Measurements from ENCODE around the gene POU2AF3.

Gene POU2AF3

DNA sequence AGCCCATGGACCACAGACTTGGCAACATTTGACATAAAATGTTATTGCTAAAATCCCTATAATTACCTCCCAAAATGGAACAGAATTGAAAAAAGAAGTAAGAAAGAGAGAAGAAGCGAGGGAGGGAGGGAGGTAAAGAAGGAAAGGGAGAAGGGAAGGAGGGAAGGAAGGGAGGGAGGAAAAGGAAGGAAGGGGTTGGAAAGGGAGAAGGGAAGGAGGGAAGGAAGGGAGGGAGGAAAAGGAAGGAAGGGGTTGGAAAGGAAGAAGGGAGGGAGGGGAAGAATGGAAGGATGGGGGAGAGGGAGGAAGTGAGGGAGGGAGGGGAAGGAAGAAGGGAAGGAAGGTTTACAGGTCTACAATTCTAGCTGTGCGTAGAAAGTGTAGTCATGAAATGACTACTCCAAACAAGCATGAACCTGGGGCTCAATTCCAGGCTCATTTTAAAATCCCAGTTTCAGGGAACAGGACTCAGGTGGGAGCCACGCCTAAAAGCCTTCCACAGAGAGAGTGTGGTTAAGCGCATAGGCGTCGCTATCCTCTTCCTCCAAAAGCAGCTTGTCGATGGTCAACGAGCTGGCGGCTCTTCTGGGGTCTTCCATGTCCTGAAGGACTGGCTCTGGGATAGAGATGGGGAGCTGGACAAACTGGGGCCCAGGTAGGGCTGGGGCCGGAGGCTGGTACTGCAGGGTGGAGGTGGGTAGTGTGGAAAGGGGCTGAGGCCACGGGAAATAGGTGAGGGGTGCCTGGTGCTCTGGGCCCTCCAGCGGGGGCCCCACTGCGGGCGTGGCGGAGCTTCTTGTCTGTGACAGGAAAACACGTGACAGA, 55.6 kb downstream of the POU2AF3 start:
- no peak for DNase-seq

DNA sequence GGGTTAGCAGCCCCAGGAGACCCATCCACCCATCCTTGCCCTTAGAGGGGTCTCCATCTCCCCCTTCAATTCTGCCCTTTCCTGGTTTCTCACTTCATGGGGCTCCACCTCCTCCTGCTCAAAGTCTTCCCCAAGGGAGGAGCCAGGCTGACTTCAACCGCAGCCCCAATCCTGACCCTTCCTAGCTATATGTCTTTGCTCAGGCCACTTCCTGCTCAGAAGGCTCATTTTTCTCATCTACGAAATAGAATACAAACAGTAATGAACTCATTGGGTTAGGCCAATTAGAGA, 56.2 kb downstream of the POU2AF3 start:
- no peak for DNase-seq

DNA sequence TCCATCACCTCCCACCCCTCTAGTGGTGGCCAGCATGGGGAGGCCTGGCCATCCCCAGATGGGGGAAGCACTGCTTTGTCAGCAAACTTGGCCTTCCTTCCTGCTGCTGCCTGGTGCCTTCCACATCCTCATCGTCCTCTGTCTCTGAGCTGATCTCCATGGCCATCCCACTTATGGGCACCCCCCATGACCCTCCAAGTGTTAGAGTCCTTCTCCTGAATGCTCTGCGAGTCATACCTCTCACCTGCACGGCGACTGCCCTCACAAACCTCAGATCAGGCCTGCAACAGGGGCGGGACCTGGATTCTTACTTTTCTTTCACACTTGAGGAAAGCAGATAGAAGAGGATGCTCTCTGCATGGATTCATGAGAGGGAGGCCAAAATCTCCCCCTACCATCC, 56.8 kb downstream of the POU2AF3 start:
- DNase-seq: no peak

DNA sequence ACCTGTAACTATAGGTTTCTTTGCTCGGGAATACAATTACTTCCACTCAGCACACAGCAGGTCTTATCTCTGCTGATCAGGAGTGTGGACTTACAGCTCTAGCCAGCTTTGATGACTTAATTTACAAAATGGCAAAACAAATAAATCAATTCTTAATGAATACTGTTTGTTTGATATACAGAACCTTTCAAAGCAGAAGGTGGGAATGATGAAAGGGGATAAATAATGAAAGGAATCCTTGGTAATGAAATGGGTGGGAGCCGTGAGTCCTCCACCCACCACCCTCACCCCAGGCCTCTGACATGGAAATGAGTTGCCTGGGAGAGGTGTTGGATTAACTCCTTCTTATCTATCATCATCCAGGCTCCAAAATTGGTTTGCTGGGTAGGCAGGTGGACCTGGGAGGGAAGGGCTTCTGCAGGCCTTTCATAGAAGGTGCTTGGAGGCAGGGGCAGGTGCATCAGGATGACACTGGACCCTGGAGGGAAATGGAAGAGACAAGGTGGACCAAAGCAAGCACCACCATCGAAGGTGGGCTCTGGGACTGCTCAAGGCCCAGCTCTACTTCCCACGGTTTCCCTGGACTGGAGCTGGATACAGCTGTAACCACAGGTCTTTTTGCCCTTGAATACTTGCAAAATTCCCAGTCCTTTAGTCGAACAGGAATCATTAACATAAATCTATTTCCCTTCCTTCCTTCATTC, 57.8 kb downstream of the POU2AF3 start:
- no peak for DNase-seq

DNA sequence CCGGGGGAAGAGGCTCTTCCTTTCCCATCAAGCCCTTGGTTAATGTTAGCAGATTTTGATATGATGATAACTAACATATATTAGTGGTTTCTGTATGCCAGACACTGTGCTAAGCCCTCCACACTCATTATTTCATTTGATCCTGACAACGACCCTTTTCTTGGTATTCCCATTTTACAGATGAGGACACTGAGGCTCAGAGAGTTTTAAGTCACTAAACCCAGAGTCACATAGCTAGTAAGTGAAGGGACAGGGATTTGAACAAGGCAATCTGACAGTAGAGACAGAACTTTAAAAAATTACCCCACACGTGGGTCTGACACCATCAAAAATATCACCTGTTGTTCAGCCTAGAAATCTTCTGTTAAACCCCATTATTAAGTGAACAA, 58.3 kb downstream of the POU2AF3 start:
- no peak for DNase-seq

DNA sequence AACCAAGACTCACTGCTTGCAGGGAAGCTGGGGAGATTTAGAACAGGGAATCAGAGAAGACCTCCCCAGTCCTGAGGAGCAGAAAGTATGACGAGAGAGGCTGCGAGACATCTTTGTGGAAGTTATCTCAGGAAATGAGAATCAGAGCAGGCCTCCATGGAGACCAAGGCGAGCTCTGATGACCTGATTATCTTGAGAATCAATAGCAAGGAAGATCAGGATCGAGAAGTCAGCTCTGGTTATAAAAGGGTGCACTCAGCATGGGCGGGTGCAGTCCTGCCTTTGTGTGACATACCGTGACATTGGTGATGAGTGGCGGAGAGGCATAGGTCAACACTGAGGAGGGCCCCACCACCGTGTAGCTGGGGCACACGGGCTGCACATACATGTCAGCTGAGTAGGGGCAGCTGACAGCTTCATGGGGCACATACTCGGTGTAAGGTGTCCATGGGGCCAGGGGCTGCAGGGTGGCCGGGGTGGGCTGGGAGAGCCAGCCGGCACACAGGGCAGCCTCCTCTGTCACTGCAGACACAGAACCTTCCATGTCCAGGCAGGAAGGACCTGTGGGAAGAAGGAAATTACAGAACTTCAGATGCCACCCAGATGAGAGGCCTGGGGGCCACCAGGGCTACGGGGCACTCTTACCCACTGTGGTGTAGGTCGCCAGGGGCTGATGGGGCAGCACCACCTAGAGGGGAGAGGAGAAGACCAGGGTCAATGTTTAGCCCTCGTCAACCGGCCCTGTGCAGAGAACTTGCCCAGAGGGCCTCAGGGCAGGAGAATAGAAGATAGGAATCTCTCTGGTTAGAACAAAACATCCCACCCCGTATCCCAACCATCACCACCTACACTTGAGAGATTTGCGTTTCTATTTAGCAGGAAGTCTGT, 59.0 kb downstream of the POU2AF3 start:
- no peak for DNase-seq

All from activated naive CD4-positive, alpha-beta T cell treated with anti-CD3 and anti-CD28 coated beads, Interleukin-2, amount 50 U/mL, for 16 hours (primary cell).